SK-N-SH treated with all-trans-retinoic acid at 6 μM for 48 hours (cell line): Measurements from ENCODE around the gene DBNDD2.

Experiments
- ATAC-seq: fragments of 200-7000 bp; cut with Tn5 transposase; 3 replicates; pipeline ENCODE4 v1.9.1; 2020; ENCODE audit warnings: mild to moderate bottlenecking, moderate library complexity
- ARNTL ChIP-seq: fragments of 450-650 bp; formaldehyde crosslinking; IDR thresholded peaks from 2 replicates; pipeline ENCODE4 v1.5.0; 2020; ENCODE audit warnings: low read depth, mild to moderate bottlenecking, moderate library complexity, borderline replicate concordance
- BACH2 ChIP-seq: fragments of 250-450 bp; sonication (Bioruptor Pico); IDR thresholded peaks from 2 replicates; pipeline ENCODE4 v1.9.0; 2021; ENCODE audit warnings: mild to moderate bottlenecking, borderline replicate concordance
- CSDC2 ChIP-seq: fragments of 250-450 bp; sonication (Bioruptor Pico); IDR thresholded peaks from 2 replicates; pipeline ENCODE4 v1.5.0; 2020; ENCODE audit warnings: mild to moderate bottlenecking, moderate library complexity
- ESRRG ChIP-seq: fragments of 250-450 bp; sonication (Bioruptor Pico); IDR thresholded peaks from 2 replicates; pipeline ENCODE4 v1.6.1; 2021; ENCODE audit warnings: mild to moderate bottlenecking
- ISL1 ChIP-seq: fragments of 250-450 bp; sonication (Bioruptor Pico); IDR thresholded peaks from 2 replicates; pipeline ENCODE4 v2.1.2; 2022; ENCODE audit warnings: mild to moderate bottlenecking, moderate library complexity
- PPARA ChIP-seq: fragments of 250-450 bp; sonication (Bioruptor Pico); IDR thresholded peaks from 2 replicates; pipeline ENCODE4 v1.5.0; 2020; ENCODE audit warnings: mild to moderate bottlenecking, borderline replicate concordance
- RARB ChIP-seq: fragments of 250-450 bp; sonication (Bioruptor Pico); IDR thresholded peaks from 2 replicates; pipeline ENCODE4 v1.8.0; 2021; ENCODE audit warnings: mild to moderate bottlenecking, moderate library complexity
- SNAI2 ChIP-seq: fragments of 250-450 bp; sonication (Bioruptor Pico); IDR thresholded peaks from 2 replicates; pipeline ENCODE4 v1.5.0; 2020; ENCODE audit warnings: mild to moderate bottlenecking, moderate library complexity
- TCF4 ChIP-seq: fragments of 250-450 bp; sonication (Bioruptor Pico); IDR thresholded peaks from 2 replicates; pipeline ENCODE4 v1.8.0; 2021; ENCODE audit warnings: mild to moderate bottlenecking, moderate library complexity, borderline replicate concordance
- TOX ChIP-seq: fragments of 250-450 bp; sonication (Bioruptor Pico); IDR thresholded peaks from 2 replicates; pipeline ENCODE4 v1.8.0; 2021; ENCODE audit warnings: mild to moderate bottlenecking, moderate library complexity, borderline replicate concordance
- ZC3H10 ChIP-seq: fragments of 250-450 bp; sonication (Bioruptor Pico); IDR thresholded peaks from 2 replicates; pipeline ENCODE4 v1.5.1; 2021; ENCODE audit warnings: mild to moderate bottlenecking, moderate library complexity
- ZFP3 ChIP-seq: fragments of 250-450 bp; sonication (Bioruptor Pico); IDR thresholded peaks from 2 replicates; pipeline ENCODE4 v1.5.0; 2020; ENCODE audit warnings: mild to moderate bottlenecking, moderate library complexity
- ZNF565 ChIP-seq: fragments of 450-650 bp; formaldehyde crosslinking; conservative IDR thresholded peaks from 2 replicates; pipeline ENCODE4 v1.5.0; 2020; ENCODE audit warnings: low read depth, mild to moderate bottlenecking, moderate library complexity
- ZNF70 ChIP-seq: fragments of 450-650 bp; formaldehyde crosslinking; IDR thresholded peaks from 2 replicates; pipeline ENCODE4 v1.5.0; 2020; ENCODE audit warnings: mild to moderate bottlenecking, moderate library complexity
- ZNF8 ChIP-seq: fragments of 450-650 bp; formaldehyde crosslinking; IDR thresholded peaks from 2 replicates; pipeline ENCODE4 v1.5.0; 2020; ENCODE audit warnings: mild to moderate bottlenecking, moderate library complexity
- TF ChIP-seq, protein P1 (sequence below): fragments of 250-450 bp; sonication (Bioruptor Pico); IDR thresholded peaks from 2 replicates; pipeline ENCODE4 v1.8.0; 2021; ENCODE audit warnings: low read depth, mild to moderate bottlenecking, moderate library complexity, borderline replicate concordance
- TF ChIP-seq, protein P2 (sequence below): fragments of 250-450 bp; sonication (Bioruptor Pico); IDR thresholded peaks from 2 replicates; pipeline ENCODE4 v1.5.0; 2020; ENCODE audit warnings: mild to moderate bottlenecking, moderate library complexity
- TF ChIP-seq, protein P3 (sequence below): fragments of 250-450 bp; sonication (Bioruptor Pico); IDR thresholded peaks from 2 replicates; pipeline ENCODE4 v1.5.1; 2021; ENCODE audit warnings: mild to moderate bottlenecking, moderate library complexity

The DBNDD2 gene

DNA sequence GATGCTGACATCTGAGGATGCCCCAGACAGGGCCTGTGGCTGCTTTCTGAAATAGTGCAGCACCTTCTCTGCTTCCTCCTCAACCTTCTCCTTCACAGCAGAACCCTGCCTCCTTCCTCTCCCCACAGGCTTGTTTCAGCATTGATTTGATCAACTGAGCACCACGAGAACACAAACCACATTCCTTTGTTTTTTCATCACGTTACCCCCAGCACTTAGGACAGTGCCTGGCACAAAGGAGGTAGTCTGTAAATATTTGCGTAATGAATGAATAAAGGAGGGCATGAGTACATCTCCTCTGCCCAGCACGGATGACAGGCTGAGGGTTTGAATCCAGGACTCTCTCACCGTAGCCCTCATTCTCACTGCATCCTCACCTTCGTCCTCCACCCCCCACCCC is 40.2 kb downstream of the DBNDD2 start (continued):
- TF ChIP-seq RARB (CRISPR knock-in tag), result no peak
- TF ChIP-seq ZC3H10, result no peak
- no peak for TF ChIP-seq ARNTL (CRISPR knock-in tag)
- no peak for TF ChIP-seq SNAI2 (CRISPR knock-in tag)
- TF ChIP-seq TOX (CRISPR knock-in tag), result no peak
- TF ChIP-seq ISL1 (CRISPR knock-in tag), result no peak
- TF ChIP-seq PPARA (CRISPR knock-in tag), result no peak
- no peak for TF ChIP-seq TCF4 (CRISPR knock-in tag)

DNA sequence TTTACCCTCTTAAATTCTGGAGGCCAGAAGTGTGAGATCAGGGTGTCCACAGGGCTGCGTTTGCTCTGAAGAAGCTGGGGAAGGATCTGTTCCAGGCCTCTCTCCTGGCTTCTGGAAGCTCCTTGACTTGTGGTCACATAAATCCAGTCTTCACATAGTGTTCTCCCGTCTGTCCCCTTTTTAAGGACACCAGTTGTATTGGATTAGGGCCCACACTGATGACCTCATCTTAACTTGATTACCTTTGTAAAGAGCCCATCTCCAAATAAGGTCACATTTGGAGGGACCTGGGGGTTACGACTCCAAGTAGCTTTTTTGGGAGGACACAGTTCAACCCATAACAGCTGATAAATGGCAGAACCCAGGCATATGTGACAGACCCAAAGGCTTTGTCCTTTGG is 41.4 kb downstream of the DBNDD2 start:
- no peak for TF ChIP-seq ZNF70 (CRISPR knock-in tag)
- TF ChIP-seq, protein P1, sequence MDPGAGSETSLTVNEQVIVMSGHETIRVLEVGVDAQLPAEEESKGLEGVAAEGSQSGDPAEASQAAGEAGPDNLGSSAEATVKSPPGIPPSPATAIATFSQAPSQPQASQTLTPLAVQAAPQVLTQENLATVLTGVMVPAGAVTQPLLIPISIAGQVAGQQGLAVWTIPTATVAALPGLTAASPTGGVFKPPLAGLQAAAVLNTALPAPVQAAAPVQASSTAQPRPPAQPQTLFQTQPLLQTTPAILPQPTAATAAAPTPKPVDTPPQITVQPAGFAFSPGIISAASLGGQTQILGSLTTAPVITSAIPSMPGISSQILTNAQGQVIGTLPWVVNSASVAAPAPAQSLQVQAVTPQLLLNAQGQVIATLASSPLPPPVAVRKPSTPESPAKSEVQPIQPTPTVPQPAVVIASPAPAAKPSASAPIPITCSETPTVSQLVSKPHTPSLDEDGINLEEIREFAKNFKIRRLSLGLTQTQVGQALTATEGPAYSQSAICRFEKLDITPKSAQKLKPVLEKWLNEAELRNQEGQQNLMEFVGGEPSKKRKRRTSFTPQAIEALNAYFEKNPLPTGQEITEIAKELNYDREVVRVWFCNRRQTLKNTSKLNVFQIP (CRISPR knock-in tag), result no peak

DNA sequence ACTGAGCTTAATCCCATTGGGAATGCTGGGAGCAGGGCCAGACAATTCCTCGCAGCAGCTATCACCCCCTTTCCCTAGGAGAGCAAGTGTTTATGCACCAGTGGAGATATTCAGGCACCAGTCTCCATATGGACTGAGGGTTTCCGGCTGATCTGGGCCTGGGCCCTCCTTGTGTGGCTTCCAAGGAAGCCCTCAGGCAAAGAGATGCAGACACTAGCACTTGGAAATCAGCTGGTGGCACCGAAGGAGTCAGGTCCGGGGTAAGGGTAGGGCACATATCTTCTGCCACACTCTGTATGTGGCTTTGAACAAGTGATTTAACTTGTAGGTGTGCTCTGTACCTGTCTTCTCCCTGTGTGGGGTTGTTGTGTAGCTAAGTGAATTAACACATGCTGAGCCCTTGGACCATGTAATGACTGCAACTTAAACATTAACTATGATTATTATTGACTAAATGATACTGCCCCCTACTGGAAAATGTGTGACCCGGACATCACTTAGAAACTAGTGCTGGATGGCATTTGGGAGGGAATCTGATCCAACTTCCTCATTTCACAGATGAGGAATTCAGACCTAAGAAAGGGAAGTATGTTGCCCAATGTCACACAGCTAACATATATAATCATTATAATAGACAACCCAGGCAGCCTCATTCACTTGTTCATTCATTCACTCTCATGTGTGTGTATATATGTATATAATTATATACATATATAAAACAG is 42.2 kb downstream of the DBNDD2 start:
- TF ChIP-seq BACH2 (CRISPR knock-in tag) (no peak), ZFP3 (CRISPR knock-in tag) (no peak), ESRRG (CRISPR knock-in tag) (no peak), RARB (CRISPR knock-in tag) (no peak), ZNF8 (CRISPR knock-in tag) (no peak), TCF4 (CRISPR knock-in tag) (no peak), ARNTL (CRISPR knock-in tag) (no peak)
- TF ChIP-seq, protein P2, sequence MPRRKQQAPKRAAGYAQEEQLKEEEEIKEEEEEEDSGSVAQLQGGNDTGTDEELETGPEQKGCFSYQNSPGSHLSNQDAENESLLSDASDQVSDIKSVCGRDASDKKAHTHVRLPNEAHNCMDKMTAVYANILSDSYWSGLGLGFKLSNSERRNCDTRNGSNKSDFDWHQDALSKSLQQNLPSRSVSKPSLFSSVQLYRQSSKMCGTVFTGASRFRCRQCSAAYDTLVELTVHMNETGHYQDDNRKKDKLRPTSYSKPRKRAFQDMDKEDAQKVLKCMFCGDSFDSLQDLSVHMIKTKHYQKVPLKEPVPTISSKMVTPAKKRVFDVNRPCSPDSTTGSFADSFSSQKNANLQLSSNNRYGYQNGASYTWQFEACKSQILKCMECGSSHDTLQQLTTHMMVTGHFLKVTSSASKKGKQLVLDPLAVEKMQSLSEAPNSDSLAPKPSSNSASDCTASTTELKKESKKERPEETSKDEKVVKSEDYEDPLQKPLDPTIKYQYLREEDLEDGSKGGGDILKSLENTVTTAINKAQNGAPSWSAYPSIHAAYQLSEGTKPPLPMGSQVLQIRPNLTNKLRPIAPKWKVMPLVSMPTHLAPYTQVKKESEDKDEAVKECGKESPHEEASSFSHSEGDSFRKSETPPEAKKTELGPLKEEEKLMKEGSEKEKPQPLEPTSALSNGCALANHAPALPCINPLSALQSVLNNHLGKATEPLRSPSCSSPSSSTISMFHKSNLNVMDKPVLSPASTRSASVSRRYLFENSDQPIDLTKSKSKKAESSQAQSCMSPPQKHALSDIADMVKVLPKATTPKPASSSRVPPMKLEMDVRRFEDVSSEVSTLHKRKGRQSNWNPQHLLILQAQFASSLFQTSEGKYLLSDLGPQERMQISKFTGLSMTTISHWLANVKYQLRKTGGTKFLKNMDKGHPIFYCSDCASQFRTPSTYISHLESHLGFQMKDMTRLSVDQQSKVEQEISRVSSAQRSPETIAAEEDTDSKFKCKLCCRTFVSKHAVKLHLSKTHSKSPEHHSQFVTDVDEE (CRISPR knock-in tag), result no peak
- peak; percentile 67 for ATAC-seq

More for the DNA sequence above, 41.4 kb downstream of the DBNDD2 start:
- ATAC-seq, result no peak

DNA sequence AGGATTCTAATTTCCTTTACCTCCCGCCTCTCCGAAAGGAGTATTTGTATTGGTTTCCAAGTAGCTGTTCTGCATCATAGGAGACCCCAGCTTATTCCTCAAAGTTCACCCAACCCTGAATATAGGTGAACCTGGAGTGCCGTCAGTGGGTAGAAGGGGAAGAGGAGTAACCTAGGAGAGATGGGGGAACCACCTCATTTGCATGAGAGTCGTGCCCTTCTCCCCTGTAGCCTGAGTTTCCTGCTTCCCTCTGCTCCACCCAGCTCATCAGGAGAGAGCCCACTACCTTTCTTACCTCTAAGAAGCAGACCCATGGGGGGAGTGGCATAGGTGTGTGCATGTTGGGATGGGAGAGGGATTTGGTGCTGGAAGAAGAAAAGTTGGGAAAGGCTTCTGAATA is 44.1 kb downstream of the DBNDD2 start:
- no peak for ATAC-seq

DNA sequence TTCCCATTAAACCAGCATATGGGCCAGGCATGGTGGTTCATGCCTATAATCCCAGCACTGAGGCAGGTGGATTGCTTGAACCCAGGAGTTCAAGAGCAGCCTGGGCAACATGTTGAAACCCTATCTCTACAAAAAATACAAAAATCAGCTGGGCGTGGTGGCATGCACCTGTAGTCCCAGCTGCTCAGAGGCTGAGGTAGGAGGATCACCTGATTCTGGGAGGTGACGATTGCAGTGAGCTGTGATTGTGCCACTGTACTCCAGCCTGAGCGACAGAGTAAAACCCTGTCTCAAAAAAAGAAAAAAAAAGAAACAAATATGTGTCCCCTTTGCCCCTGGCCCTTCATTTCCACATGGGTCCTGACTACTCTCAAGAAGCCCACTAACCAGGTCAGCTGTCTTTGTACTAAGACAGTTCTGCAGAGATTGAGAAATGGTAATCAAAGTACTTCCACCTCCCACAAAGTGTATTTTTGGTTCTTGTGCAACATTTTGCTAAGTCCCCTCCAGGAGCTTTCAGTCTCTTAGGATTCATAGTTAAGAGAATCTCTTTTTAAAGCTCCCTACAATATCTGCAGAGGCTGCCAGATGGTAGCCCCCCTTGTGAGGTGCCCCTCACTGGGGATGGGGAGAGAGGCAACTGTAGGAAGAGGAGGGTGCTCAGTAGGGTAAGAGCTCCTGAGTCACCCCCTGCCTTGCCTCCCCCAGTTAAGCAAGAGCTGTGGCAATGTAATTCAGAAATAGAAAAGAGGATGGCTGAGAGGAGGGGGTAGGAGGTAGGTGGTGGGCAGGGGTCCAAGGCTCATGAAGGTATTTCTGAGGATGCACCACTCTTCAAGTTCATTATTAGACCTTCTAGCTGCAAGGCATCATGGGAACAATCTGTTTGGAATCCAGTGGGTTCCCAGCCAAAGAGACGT is 44.9 kb downstream of the DBNDD2 start:
- no peak for ATAC-seq
- no peak for TF ChIP-seq CSDC2 (CRISPR knock-in tag)
- TF ChIP-seq PPARA (CRISPR knock-in tag), result no peak
- no peak for TF ChIP-seq SNAI2 (CRISPR knock-in tag)
- no peak for TF ChIP-seq ZNF565 (CRISPR knock-in tag)
- TF ChIP-seq ZNF70 (CRISPR knock-in tag), result no peak
- TF ChIP-seq TCF4 (CRISPR knock-in tag), result no peak
- no peak for TF ChIP-seq ZNF8 (CRISPR knock-in tag)
- TF ChIP-seq, protein P1 (CRISPR knock-in tag), result no peak
- TF ChIP-seq, protein P3, sequence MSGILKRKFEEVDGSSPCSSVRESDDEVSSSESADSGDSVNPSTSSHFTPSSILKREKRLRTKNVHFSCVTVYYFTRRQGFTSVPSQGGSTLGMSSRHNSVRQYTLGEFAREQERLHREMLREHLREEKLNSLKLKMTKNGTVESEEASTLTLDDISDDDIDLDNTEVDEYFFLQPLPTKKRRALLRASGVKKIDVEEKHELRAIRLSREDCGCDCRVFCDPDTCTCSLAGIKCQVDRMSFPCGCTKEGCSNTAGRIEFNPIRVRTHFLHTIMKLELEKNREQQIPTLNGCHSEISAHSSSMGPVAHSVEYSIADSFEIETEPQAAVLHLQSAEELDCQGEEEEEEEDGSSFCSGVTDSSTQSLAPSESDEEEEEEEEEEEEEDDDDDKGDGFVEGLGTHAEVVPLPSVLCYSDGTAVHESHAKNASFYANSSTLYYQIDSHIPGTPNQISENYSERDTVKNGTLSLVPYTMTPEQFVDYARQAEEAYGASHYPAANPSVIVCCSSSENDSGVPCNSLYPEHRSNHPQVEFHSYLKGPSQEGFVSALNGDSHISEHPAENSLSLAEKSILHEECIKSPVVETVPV, result no peak
- no peak for TF ChIP-seq ARNTL (CRISPR knock-in tag)
- no peak for TF ChIP-seq ISL1 (CRISPR knock-in tag)
- no peak for TF ChIP-seq TOX (CRISPR knock-in tag)
- no peak for TF ChIP-seq ESRRG (CRISPR knock-in tag)
- no peak for TF ChIP-seq ZFP3 (CRISPR knock-in tag)

More for the DNA sequence above, 44.1 kb downstream of the DBNDD2 start:
- TF ChIP-seq ESRRG (CRISPR knock-in tag), result no peak
- TF ChIP-seq, protein P1 (CRISPR knock-in tag), result no peak
- no peak for TF ChIP-seq ZNF565 (CRISPR knock-in tag)
- TF ChIP-seq, all 23 proteins: peak for 0
